HL-60/S4 (cell line): ENCODE measurements around the gene LGALS3BP.
"Not testable (repeated sequence)": the region's sequence is repeated elsewhere in the genome, so short reads cannot be mapped to it uniquely, and the experiment has no call there.

Experiments
- in situ Hi-C: fragments of 300-500 bp; cut with MboI; formaldehyde crosslinking; loops from 2 replicates; pipeline ENCODE4 v1.14.3; 2022; ENCODE audit warnings: low sequenced_read_pairs

Gene LGALS3BP

GRCh38 chr17:78966910-78967600 is 12.7 kb downstream of the LGALS3BP start:
- in situ Hi-C loops = loop anchor here (5.0 kb wide), 1 partner anchor 100 kb away; no protein-coding TSS in a partner anchor

GRCh38 chr17:78966123-78966813 is 13.5 kb downstream of the LGALS3BP start:
- in situ Hi-C loops = loop anchor here (5.0 kb wide), 1 partner anchor 99 kb away; no protein-coding TSS in a partner anchor

DNA sequence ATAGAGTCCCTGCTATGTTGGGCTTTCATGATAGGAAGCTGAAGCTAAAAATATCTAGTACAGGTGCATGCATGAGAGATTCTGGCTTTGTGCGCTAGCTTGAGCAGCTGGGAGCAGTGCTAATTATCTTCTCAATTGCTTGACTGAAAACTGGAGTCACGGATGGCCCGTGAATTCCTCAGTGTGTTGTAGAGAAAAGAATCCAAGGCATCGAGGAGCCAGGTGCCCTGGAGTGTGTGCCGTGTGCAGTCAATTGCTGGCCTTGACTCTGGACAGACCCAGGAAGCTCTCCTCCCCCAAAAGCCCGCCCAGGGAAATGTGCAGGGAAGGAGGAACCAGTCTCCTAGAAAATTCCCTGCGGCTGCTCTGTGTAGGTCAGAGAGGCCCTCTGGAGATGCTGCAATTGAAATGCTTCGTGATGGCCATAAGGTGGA is 14.2 kb downstream of the LGALS3BP start:
- in situ Hi-C loops = loop anchor here (5.0 kb wide), 1 partner anchor 98 kb away; no protein-coding TSS in a partner anchor

DNA sequence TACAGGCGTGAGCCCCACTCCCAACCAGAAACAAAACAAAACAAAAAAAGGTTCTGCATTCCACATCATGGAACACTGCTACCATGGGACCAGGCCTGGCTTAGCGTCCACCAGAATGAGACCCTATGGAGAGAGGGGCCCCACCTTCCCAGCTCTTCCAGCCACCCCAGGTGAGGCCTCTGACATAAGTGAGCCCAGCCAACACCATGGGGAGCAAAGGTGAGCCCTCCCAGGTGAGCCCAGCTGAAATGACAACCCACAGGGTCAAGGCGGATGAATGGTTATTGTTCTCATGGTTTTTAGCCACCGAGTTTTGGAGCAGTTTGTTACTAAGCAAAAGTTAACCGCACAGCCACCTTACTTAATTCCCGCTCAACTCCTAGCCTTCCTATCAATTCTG is 16.3 kb downstream of the LGALS3BP start:
- in situ Hi-C loops = no loop called here

DNA sequence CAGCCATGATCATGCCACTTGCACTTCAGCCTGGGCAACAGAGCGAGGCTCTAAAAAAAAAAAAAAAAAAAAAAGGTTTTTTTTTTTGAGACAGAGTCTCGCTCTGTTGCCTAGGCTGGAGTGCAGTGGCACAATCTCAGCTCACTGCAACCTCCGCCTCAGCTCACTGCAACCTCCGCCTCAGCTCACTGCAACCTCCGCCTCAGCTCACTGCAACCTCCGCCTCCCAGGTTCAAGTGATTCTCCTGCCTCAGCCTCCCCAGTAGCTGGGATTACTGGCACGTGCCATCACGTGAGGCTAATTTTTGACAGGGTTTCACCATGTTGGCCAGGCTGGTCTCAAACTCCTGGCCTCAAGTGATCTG is 16.8 kb downstream of the LGALS3BP start:
- in situ Hi-C loops = not testable (repeated sequence)

DNA sequence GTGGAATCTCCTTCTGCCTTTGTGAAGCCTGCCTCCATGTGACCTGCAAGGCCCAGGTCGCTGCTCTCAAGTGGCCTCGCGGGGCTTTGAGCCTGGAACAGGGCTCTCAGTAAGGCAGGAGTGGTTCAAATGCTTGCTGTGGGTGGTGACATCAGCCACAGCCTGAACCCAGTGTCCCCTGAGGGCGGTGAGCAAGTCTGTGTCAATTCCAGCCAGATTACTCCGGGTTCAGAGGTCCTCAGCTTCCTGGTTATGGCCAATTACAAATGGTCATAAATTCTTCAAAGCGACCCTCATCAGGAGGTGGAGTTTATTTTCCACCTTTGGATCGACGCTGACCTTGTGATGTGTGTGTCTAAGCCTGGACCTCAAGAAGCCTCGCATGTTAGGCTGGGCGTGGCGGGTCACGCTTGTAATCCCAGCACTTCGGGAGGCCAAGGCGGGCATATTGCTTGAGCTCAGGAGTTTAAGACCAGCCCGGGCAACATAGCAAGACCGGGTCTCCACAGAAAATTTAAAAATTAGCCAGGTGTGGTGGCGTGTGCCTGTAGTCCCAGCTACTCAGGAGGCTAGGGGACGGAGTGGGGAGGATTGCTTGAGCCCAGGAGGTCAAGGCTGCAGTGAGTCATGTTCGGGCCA is 17.3 kb downstream of the LGALS3BP start:
- in situ Hi-C loops = no loop called here

DNA sequence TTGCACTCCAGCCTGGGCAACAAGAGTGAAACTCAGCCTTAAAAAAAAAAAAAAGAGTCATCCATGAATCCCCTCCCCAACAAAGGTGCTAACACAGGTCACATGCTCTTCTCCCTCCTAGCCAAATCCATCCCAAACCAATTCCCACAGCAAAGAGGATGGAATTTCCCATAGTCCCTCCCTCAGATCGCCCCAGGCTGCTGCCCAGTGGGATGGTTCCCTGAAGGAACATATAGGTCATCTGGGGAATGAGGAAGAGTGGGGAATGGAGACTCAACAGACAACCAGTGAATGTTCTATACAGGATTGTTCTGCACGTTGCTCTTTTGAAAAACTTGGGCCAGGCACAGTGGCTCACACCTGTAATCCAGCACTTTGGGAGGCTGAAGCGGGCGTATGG is 18.2 kb downstream of the LGALS3BP start:
- in situ Hi-C loops = no loop called here

GRCh38 chr17:78960928-78961327 is 18.8 kb downstream of the LGALS3BP start:
- in situ Hi-C loops = no loop called here

DNA sequence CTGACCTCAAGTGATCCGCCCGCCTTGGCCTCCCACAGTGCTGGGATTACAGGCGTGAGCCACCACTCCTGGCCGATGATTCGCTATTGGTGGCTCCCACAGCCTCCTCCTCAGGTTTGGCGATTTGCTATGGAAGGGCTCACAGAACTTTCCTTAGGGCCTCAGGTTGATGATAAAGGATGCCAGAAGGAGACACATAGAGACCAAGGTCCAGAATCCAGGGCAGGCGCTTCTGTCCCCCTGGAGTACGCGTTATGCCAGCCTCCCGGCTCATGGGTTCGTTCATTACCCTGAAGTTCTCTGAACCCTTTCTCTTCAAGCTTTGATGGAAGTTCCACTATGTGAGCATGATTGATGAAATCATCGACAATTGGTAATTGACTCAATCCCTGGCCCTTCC is 19.9 kb downstream of the LGALS3BP start:
- in situ Hi-C loops = no loop called here

GRCh38 chr17:78958641-78959127 is 21.0 kb downstream of the LGALS3BP start:
- in situ Hi-C loops = no loop called here

- in situ Hi-C loops = no loop called here
These were observed 22.6 kb downstream of the LGALS3BP start for GRCh38 chr17:78957128-78957527.

DNA sequence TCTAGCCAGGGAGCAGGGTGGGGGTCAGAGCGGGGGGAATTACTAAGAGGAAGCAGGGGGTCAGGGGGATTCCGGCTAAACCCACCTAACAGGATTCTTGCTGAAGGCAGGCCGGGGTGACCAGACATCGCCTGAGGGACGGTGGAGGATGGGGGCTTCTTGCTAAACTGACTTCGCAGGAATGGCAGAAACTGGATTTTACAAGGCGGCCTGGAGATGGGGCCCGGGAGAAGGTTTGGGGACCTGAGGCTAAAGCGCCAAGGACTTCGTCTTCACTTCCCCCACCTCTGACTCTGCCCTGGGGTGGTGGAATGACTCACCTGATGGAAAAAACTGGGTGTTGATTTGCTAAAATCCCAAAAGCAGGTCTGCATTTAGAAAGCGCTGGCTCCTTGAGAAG is 23.5 kb downstream of the LGALS3BP start:
- in situ Hi-C loops = no loop called here

- in situ Hi-C loops = no loop called here
These were observed 25.0 kb downstream of the LGALS3BP start for GRCh38 chr17:78954684-78955083.

- in situ Hi-C loops = no loop called here
These were observed 26.1 kb downstream of the LGALS3BP start for GRCh38 chr17:78953356-78954350.

- in situ Hi-C loops = no loop called here
These were observed 27.0 kb downstream of the LGALS3BP start for GRCh38 chr17:78952706-78953105.

DNA sequence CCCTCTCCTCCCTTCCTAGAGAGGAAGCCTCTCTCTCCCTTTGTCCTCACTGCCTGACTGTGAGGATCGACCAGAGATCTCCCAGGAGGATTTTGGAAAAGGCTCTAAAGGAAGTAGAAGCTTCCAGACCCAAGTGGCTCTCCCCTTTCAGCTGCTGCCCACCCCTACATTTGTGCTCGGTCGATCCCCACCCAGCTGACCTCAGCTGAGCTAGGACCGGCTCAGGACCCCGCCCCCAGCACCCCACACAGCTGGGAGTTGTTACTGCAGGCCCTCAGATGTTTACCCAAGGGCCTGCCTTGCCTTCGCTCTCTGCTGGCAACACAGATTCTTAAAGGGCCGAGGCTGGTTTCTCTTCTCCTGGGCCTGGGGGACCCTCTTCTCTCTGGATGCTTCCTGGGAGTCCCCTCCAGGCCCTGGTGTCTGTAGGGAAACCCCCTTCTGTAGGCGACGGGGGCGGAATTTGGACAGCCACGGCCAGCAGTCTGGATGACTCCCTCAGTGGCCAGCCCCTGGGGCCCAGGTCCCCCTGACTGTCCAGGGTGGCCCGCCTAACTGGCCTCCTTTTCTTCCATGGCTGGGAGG is 27.7 kb downstream of the LGALS3BP start:
- in situ Hi-C loops = no loop called here

DNA sequence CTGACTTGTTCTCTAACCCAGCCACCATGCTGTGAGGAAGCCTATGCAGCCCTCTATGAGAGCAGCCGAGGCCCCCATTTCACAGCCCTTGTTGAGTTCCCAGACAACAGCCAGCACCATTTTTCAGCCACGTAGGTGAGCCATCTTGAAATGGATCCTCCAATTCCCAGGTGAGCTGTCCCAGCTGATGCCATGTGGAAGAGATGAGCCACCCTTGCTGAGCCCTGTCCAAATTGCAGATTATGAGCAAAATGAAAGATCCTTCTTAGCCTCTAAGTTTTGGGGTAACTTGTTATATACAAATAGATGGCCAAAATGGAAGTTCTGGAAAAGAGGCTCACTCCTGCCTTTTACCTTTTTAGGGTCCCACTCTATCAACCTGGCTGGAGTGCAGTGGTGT is 28.9 kb downstream of the LGALS3BP start:
- in situ Hi-C loops = no loop called here

DNA sequence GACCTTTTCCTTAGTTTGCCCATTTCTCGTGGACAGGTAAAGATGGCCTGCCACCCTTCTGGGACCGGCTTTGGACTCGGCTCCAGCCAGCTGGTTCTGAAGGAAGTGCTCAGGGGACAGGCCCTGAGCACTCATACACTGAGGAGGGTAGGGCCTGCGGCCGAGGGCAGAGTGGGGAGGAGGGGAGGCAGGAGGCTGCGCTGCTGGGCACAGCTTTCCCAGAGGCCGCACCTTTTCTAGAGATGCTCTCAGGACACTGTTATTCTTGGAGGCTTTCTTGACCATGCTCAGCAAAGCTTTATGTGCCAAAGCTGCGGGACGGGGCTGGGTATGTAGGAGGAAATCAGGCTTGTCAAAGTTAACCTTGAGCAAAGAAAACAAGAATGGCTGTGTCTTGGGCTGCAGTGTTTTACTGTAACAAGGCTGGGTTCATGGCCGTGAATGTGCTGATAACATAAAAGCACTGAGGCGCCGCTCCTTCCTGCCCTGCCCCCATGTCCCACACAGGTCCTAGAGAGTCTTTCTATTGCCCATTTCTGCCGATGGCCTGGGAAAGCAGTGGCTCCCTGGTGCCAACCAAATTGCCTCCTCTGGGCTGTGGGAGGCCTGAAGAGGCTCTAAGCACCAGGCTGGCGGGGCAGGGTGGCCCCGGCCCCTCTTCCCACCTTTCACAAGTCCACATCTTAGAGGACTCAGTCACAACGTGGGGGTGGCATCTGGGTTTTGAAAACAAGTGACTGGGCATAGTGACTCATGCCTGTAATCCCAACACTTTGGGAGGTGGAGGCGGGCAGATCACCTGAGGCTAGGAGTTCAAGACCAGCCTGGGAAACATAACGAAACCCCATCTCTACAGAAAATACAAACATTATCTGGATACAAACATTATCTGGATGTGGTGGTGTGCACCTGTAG is 32.2 kb downstream of the LGALS3BP start:
- in situ Hi-C loops = no loop called here

DNA sequence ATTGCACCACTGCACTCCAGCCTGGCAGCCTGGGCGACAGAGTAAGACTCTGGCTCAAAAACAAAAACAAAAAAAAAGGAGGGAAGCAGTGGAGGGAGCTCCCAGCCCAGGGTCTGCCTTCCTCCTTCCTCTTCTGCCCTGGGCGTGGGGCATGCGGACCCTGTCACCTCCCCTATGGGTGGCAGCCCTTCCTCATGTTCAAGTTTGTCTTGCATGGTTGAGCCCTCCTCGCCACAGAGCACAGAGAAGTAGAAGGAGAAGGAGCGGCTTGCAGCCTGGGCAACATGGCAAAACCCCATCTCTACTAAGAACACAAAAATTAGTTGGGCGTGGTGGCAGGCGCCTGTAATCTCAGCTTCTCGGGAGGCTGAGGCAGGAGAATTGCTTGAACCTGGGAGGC is 33.1 kb downstream of the LGALS3BP start:
- in situ Hi-C loops = no loop called here
